GM23338 (cell line): ENCODE measurements around the gene DIPK1A. TPM values are rescaled to one million over a fixed set of nuclear protein-coding genes. Genes with fewer than 3 reads are reported as not detected.

ENCODE experiments used
- ATAC-seq: fragments of 200-7000 bp; cut with Tn5 transposase; 3 replicates; pipeline ENCODE4 v1.9.1; 2020
- DNase-seq: peaks from one replicate; pipeline ENCODE4 v3.0.0-alpha.2; 2015; ENCODE audit warnings: low spot score
- H2AFZ ChIP-seq: fragments of 200-600 bp; sonication (generic); 2 replicates; pipeline ENCODE4 v1.8.0; 2016; ENCODE audit warnings: antibody characterized with exemption, mild to moderate bottlenecking, moderate library complexity
- H3F3A ChIP-seq: fragments of 200-600 bp; sonication (generic); replicated peaks from 2 replicates; pipeline ENCODE4 v1.8.0; 2017; ENCODE audit warnings: antibody characterized with exemption, mixed run types, low read depth
- H3K27ac ChIP-seq: fragments of 200-600 bp; sonication (generic); 2 replicates; pipeline ENCODE4 v1.6.1; 2016; ENCODE audit warnings: low read depth
- H3K27me3 ChIP-seq: fragments of 200-600 bp; sonication (generic); 2 replicates; pipeline ENCODE4 v1.8.0; 2016; ENCODE audit warnings: mild to moderate bottlenecking, mixed run types, moderate library complexity; ENCODE audit not compliant: insufficient read depth
- H3K36me3 ChIP-seq: fragments of 200-600 bp; sonication (generic); 2 replicates; pipeline ENCODE4 v1.8.0; 2016; ENCODE audit warnings: mild to moderate bottlenecking; ENCODE audit not compliant: insufficient read depth
- H3K4me1 ChIP-seq: fragments of 200-600 bp; sonication (generic); 2 replicates; pipeline ENCODE4 v1.8.0; 2016; ENCODE audit warnings: mild to moderate bottlenecking, moderate library complexity; ENCODE audit not compliant: insufficient read depth
- H3K4me2 ChIP-seq: fragments of 200-600 bp; sonication (generic); 2 replicates; pipeline ENCODE4 v1.7.1; 2017; ENCODE audit warnings: mixed run types
- H3K4me3 ChIP-seq: fragments of 200-600 bp; sonication (generic); 2 replicates; pipeline ENCODE4 v1.6.1; 2016; ENCODE audit warnings: mixed run types
- H3K79me2 ChIP-seq: fragments of 200-600 bp; sonication (generic); replicated peaks from 2 replicates; pipeline ENCODE4 v1.8.0; 2017; ENCODE audit warnings: mild to moderate bottlenecking; ENCODE audit not compliant: insufficient read depth
- H3K9me2 ChIP-seq: fragments of 200-600 bp; sonication (generic); 2 replicates; pipeline ENCODE4 v1.8.0; 2017; ENCODE audit not compliant: insufficient read depth
- H4K20me1 ChIP-seq: fragments of 200-600 bp; sonication (generic); replicated peaks from 2 replicates; pipeline ENCODE4 v1.8.0; 2017; ENCODE audit warnings: mild to moderate bottlenecking; ENCODE audit not compliant: insufficient read depth
- H3K27ac Mint-ChIP-seq: 2 replicates; pipeline ENCODE4 v1.8.0; 2020; ENCODE audit warnings: inconsistent platforms, mild to moderate bottlenecking, moderate library complexity, mixed read lengths
- H3K27me3 Mint-ChIP-seq: 3 replicates; pipeline ENCODE4 v1.8.0; 2022; ENCODE audit warnings: low read depth, mild to moderate bottlenecking, moderate library complexity, mixed read lengths, inconsistent platforms; ENCODE audit not compliant: insufficient read depth, poor library complexity
- H3K36me3 Mint-ChIP-seq: 3 replicates; pipeline ENCODE4 v1.8.0; 2021; ENCODE audit warnings: low read depth, mild to moderate bottlenecking, inconsistent platforms, moderate library complexity, mixed read lengths
- H3K4me1 Mint-ChIP-seq: 3 replicates; pipeline ENCODE4 v1.8.0; 2020; ENCODE audit warnings: mild to moderate bottlenecking, inconsistent platforms, mixed read lengths
- H3K4me3 Mint-ChIP-seq: 3 replicates; pipeline ENCODE4 v1.8.0; 2021; ENCODE audit warnings: moderate library complexity, mild to moderate bottlenecking, inconsistent platforms, mixed read lengths
- H3K9me3 Mint-ChIP-seq: 3 replicates; pipeline ENCODE4 v1.8.0; 2020; ENCODE audit warnings: moderate library complexity, mild to moderate bottlenecking, inconsistent platforms, mixed read lengths
- CREB1 ChIP-seq: fragments of 250-450 bp; sonication (Bioruptor Pico); IDR thresholded peaks from 2 replicates; pipeline ENCODE4 v1.5.0; 2020; ENCODE audit warnings: low read depth, mild to moderate bottlenecking, moderate library complexity
- CTCF ChIP-seq, 2 experiments: fragments of 200-600 bp in 1 of 2; sonication (generic) in 1 of 2; conservative IDR thresholded peaks; 2 replicates each; pipeline versions ENCODE4 v1.5.1 to v1.6.1; 2016 to 2017; ENCODE audit warnings: antibody characterized with exemption in 2 of 2, low read depth in 2 of 2, mild to moderate bottlenecking in 2 of 2, moderate library complexity in 1 of 2
- ETS1 ChIP-seq: IDR thresholded peaks from 2 replicates; pipeline ENCODE4 v1.6.1; 2016; ENCODE audit warnings: antibody characterized with exemption
- EZH2 ChIP-seq: fragments of 200-600 bp; sonication (generic); IDR thresholded peaks from one replicate; pipeline ENCODE4 v1.8.0; 2017; ENCODE audit warnings: antibody characterized with exemption, mild to moderate bottlenecking, low read depth; ENCODE audit not compliant: unreplicated experiment
- EZH2phosphoT487 ChIP-seq: fragments of 200-600 bp; sonication (generic); IDR thresholded peaks from one replicate; pipeline ENCODE4 v1.8.1; 2018; ENCODE audit warnings: antibody characterized with exemption; ENCODE audit not compliant: unreplicated experiment
- JUNB ChIP-seq: IDR thresholded peaks from one replicate; pipeline ENCODE4 v1.6.1; 2016; ENCODE audit warnings: antibody characterized with exemption; ENCODE audit not compliant: unreplicated experiment
- NANOG ChIP-seq: IDR thresholded peaks from 2 replicates; pipeline ENCODE4 v1.6.1; 2016; ENCODE audit warnings: antibody characterized with exemption, borderline replicate concordance
- POLR2AphosphoS5 ChIP-seq: IDR thresholded peaks from 2 replicates; pipeline ENCODE4 v1.6.1; 2016; ENCODE audit warnings: antibody characterized with exemption, low read depth
- REST ChIP-seq: IDR thresholded peaks from one replicate; pipeline ENCODE4 v1.6.1; 2018; ENCODE audit warnings: antibody characterized with exemption; ENCODE audit not compliant: unreplicated experiment
- STAT1 ChIP-seq: IDR thresholded peaks from one replicate; pipeline ENCODE4 v1.6.1; 2016; ENCODE audit warnings: antibody characterized with exemption; ENCODE audit not compliant: unreplicated experiment
- ZNF114 ChIP-seq: fragments of 250-450 bp; sonication (Bioruptor Pico); IDR thresholded peaks from 2 replicates; pipeline ENCODE4 v1.5.0; 2020; ENCODE audit warnings: mild to moderate bottlenecking, moderate library complexity
- ZNF331 ChIP-seq: fragments of 250-450 bp; sonication (Bioruptor Pico); IDR thresholded peaks from 2 replicates; pipeline ENCODE4 v1.5.0; 2020; ENCODE audit warnings: low read depth, mild to moderate bottlenecking, moderate library complexity
- ZNF462 ChIP-seq: fragments of 250-450 bp; sonication (Bioruptor Pico); IDR thresholded peaks from 2 replicates; pipeline ENCODE4 v1.5.0; 2020; ENCODE audit warnings: mild to moderate bottlenecking, moderate library complexity
- polyA plus RNA-seq: library from polyadenylated mRNA; unstranded; fragments of >200 nt; fragmentation: Nextera tagmentation; extraction: Ambion mirVana; gene quantifications from 2 replicates; pipeline ENCODE4 v1.2.1, GENCODE V29; 2016
- total RNA-seq: library from RNA; depleted of rRNA; stranded (reverse); fragments of >200 nt; shearing (Covaris generic); gene quantifications from 2 replicates; pipeline ENCODE4 v1.2.3, GENCODE V29; 2014

DIPK1A gene
- total and polyA plus RNA-seq, 2 experiments from 2014 or later: 4.8 to 6.1 TPM

GRCh38 chr1:92859400-92860039 lies 101.7 kb downstream of the DIPK1A start:
- Mint-ChIP-seq H3K36me3 (no peaks in the 10 kb centered on the region), H3K27me3 (peaks cover 2% of the 10 kb centered on the region), H3K4me1 (0 out of 3 replicates have a peak, but pooled peaks cover 2% of the 10 kb centered on the region), H3K4me3 (no peak overlapping the region), H3K9me3 (no peaks in the 10 kb centered on the region), H3K27ac (no peak overlapping the region)
- no peaks in the 10 kb centered on the region for H3K4me1 ChIP-seq
- TF ChIP-seq REST (no peak), EZH2phosphoT487 (no peak), ETS1 (no peak), ZNF462 (no peak), EZH2 (no peak), CREB1 (CRISPR knock-in tag) (no peak), ZNF114 (CRISPR knock-in tag) (no peak), ZNF331 (CRISPR knock-in tag) (no peak), CTCF (conservative IDR thresholded peaks at IDR 0.05; ENCODE audit: low read depth in 2 of 2) (no peak), JUNB (no peak), STAT1 (no peak), NANOG (no peak), POLR2AphosphoS5 (no peak)
- H2AFZ ChIP-seq: no peak overlapping the region
- H3K4me3 ChIP-seq: no peak overlapping the region
- H3K27me3 ChIP-seq: no peaks in the 10 kb centered on the region
- H3K9me2 ChIP-seq: no peaks in the 10 kb centered on the region
- no peaks in the 10 kb centered on the region for H3K36me3 ChIP-seq
- no peak for ATAC-seq
- H3K27ac ChIP-seq: no peak overlapping the region
- no peak for DNase-seq
- no peaks in the 10 kb centered on the region for H3F3A ChIP-seq
- H3K79me2 ChIP-seq: no peaks in the 10 kb centered on the region
- no peak overlapping the region for H3K4me2 ChIP-seq
- no peaks in the 10 kb centered on the region for H4K20me1 ChIP-seq
